Stomach smooth muscle (tissue), 2 donors: ENCODE results near the gene FCGR3A.
"Not testable (repeated sequence)": the region's sequence is repeated elsewhere in the genome, so short reads cannot be mapped to it uniquely, and the experiment has no call there.

Source experiments
- H3K27ac ChIP-seq: one replicate; pipeline ENCODE4 v1.7.0; 2013; ENCODE audit warnings: mild to moderate bottlenecking, low read length, inconsistent platforms
- H3K27me3 ChIP-seq, 2 donors: one replicate each; pipeline ENCODE4 v1.7.0; 2013; ENCODE audit warnings: low read length in 2 of 2; ENCODE audit not compliant: insufficient read depth in 2 of 2, control insufficient read depth in 1 of 2
- H3K36me3 ChIP-seq, 2 donors: one replicate each; pipeline ENCODE4 v1.7.0; 2013; ENCODE audit warnings: low read length in 2 of 2; ENCODE audit not compliant: control insufficient read depth in 2 of 2, insufficient read depth in 2 of 2
- H3K4me1 ChIP-seq: one replicate; pipeline ENCODE4 v1.7.0; 2013; ENCODE audit warnings: low read length; ENCODE audit not compliant: control insufficient read depth, insufficient read depth
- H3K4me3 ChIP-seq, 2 donors: one replicate each; pipeline ENCODE4 v1.7.0; 2013; ENCODE audit warnings: low read length in 2 of 2
- H3K9ac ChIP-seq, 2 donors: one replicate each; pipeline ENCODE4 v1.7.0; 2013; ENCODE audit warnings: low read length in 2 of 2, mild to moderate bottlenecking in 1 of 2
- H3K9me3 ChIP-seq, 2 donors: one replicate each; pipeline ENCODE4 v1.7.0; 2013; ENCODE audit warnings: low read length in 2 of 2; ENCODE audit not compliant: control insufficient read depth in 2 of 2
- donor health status: healthy.
- donor health status: Pancreatic carcinoma.

Gene FCGR3A

GRCh38 chr1:161549652-161550051 is at the start of gene FCGR3A:
Gene FCGR3A (minus strand): TSS chr1:161549818. CDS start chr1:161549736, 82 bp downstream.
- no peaks in the 10 kb centered on the region for H3K27me3 ChIP-seq
- no peak within 1 kb of the TSS for H3K4me3 ChIP-seq
- no peaks in the 10 kb centered on the region for H3K9me3 ChIP-seq
- H3K4me1 ChIP-seq = no peaks in the 10 kb centered on the region
- H3K27ac ChIP-seq = no peak within 1 kb of the TSS
- no peaks in the 10 kb centered on the region for H3K36me3 ChIP-seq
- no peak within 1 kb of the TSS for H3K9ac ChIP-seq

GRCh38 chr1:161597077-161597476 is 47.5 kb upstream of the FCGR3A start:
- H3K4me1 ChIP-seq, H3K4me3 ChIP-seq, H3K36me3 ChIP-seq, H3K9ac ChIP-seq, H3K27me3 ChIP-seq, H3K27ac ChIP-seq, H3K9me3 ChIP-seq: not testable (repeated sequence)

- H3K27ac ChIP-seq, H3K27me3 ChIP-seq, H3K9me3 ChIP-seq, H3K36me3 ChIP-seq, H3K9ac ChIP-seq, H3K4me3 ChIP-seq, H3K4me1 ChIP-seq: not testable (repeated sequence)
Measured at GRCh38 chr1:161595583-161595982, 46.0 kb upstream of the FCGR3A start.

- H3K27ac ChIP-seq, H3K36me3 ChIP-seq, H3K4me1 ChIP-seq, H3K9ac ChIP-seq, H3K4me3 ChIP-seq, H3K9me3 ChIP-seq, H3K27me3 ChIP-seq: not testable (repeated sequence)
Measured at GRCh38 chr1:161595173-161595572, 45.6 kb upstream of the FCGR3A start.

GRCh38 chr1:161594269-161594984 is 44.8 kb upstream of the FCGR3A start:
- not testable (repeated sequence) for H3K9me3 ChIP-seq, H3K9ac ChIP-seq, H3K4me1 ChIP-seq, H3K4me3 ChIP-seq, H3K27me3 ChIP-seq, H3K27ac ChIP-seq, H3K36me3 ChIP-seq

GRCh38 chr1:161593092-161593755 is 43.6 kb upstream of the FCGR3A start:
- not testable (repeated sequence) for H3K4me1 ChIP-seq, H3K9me3 ChIP-seq

GRCh38 chr1:161592586-161592985 is 43.0 kb upstream of the FCGR3A start:
- not testable (repeated sequence) for H3K4me3 ChIP-seq, H3K9me3 ChIP-seq, H3K27ac ChIP-seq

More at GRCh38 chr1:161593092-161593755, 43.6 kb upstream of the FCGR3A start:
- not testable (repeated sequence) for H3K27ac ChIP-seq, H3K9ac ChIP-seq, H3K4me3 ChIP-seq, H3K36me3 ChIP-seq, H3K27me3 ChIP-seq

GRCh38 chr1:161589920-161590319 is 40.3 kb upstream of the FCGR3A start:
- H3K9ac ChIP-seq, H3K27me3 ChIP-seq: not testable (repeated sequence)

More at GRCh38 chr1:161592586-161592985, 43.0 kb upstream of the FCGR3A start:
- not testable (repeated sequence) for H3K4me1 ChIP-seq, H3K36me3 ChIP-seq, H3K27me3 ChIP-seq, H3K9ac ChIP-seq

GRCh38 chr1:161589365-161589764 is 39.7 kb upstream of the FCGR3A start:
- not testable (repeated sequence) for H3K4me3 ChIP-seq, H3K9ac ChIP-seq, H3K27me3 ChIP-seq, H3K9me3 ChIP-seq, H3K36me3 ChIP-seq, H3K4me1 ChIP-seq, H3K27ac ChIP-seq

More at GRCh38 chr1:161589920-161590319, 40.3 kb upstream of the FCGR3A start:
- H3K27ac ChIP-seq, H3K4me1 ChIP-seq, H3K36me3 ChIP-seq, H3K9me3 ChIP-seq, H3K4me3 ChIP-seq: not testable (repeated sequence)

- not testable (repeated sequence) for H3K27me3 ChIP-seq, H3K27ac ChIP-seq, H3K36me3 ChIP-seq, H3K4me3 ChIP-seq, H3K9ac ChIP-seq, H3K4me1 ChIP-seq, H3K9me3 ChIP-seq
Measured at GRCh38 chr1:161588596-161588995, 39.0 kb upstream of the FCGR3A start.

- not testable (repeated sequence) for H3K4me1 ChIP-seq, H3K36me3 ChIP-seq
Measured at GRCh38 chr1:161582882-161583281, 33.3 kb upstream of the FCGR3A start.

More at GRCh38 chr1:161582882-161583281, 33.3 kb upstream of the FCGR3A start:
- H3K27me3 ChIP-seq, H3K27ac ChIP-seq, H3K4me3 ChIP-seq, H3K9me3 ChIP-seq, H3K9ac ChIP-seq: not testable (repeated sequence)
